Adrenal gland (tissue), 5 donors: ENCODE results near the gene CAMTA1.

Experiments
- POLR2A ChIP-seq, 2 donors: fragments of 450-650 bp; IDR thresholded peaks; one replicate each; pipeline ENCODE4 v1.6.1; 2017; ENCODE audit warnings: antibody characterized with exemption in 2 of 2, mild to moderate bottlenecking in 2 of 2, moderate library complexity in 1 of 2
- TF ChIP-seq, protein P1 (sequence below), 6 experiments: fragments of 450-650 bp in 4 of 6; fragments of 200-600 bp in 2 of 6; sonication (generic) in 1 of 6; IDR thresholded peaks; 1 replicate in 5 of 6; 2 replicates in 1 of 6; pipeline versions ENCODE4 v1.5.1 to v1.8.0; 2016 to 2021; ENCODE audit warnings: antibody characterized with exemption in 6 of 6, mild to moderate bottlenecking in 2 of 6, moderate library complexity in 1 of 6
- donor health status: DM: no; HTN: no; CAD: no.

DNA sequence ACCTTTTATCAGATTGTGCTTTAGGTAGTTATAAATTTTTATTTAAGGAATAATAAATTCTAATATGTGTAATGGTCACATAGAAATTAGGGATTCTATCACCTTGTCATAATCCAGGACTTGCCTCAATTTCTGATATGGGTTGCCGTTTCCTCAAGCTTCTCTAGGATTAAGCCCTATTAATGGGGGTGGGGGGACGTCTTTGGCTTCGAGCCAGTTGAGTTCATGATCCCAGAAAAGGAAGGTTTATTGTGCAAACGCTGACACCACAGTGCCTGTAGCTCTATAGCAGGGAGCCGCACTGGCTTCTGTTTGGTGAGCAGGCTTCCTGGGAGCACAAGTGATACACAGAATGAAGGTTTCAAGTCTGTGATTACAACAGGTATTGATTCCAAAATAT is 963.9 kb downstream of the CAMTA1 start:
- TF ChIP-seq POLR2A (IDR thresholded peaks at IDR 0.05): no peak
- TF ChIP-seq, protein P1, sequence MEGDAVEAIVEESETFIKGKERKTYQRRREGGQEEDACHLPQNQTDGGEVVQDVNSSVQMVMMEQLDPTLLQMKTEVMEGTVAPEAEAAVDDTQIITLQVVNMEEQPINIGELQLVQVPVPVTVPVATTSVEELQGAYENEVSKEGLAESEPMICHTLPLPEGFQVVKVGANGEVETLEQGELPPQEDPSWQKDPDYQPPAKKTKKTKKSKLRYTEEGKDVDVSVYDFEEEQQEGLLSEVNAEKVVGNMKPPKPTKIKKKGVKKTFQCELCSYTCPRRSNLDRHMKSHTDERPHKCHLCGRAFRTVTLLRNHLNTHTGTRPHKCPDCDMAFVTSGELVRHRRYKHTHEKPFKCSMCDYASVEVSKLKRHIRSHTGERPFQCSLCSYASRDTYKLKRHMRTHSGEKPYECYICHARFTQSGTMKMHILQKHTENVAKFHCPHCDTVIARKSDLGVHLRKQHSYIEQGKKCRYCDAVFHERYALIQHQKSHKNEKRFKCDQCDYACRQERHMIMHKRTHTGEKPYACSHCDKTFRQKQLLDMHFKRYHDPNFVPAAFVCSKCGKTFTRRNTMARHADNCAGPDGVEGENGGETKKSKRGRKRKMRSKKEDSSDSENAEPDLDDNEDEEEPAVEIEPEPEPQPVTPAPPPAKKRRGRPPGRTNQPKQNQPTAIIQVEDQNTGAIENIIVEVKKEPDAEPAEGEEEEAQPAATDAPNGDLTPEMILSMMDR (IDR thresholded peaks at IDR 0.05): no peak
